ENCODE results near the gene PAXX. TPM values are rescaled to one million over a fixed set of nuclear protein-coding genes. Genes with fewer than 3 reads are reported as not detected.

Gene PAXX
- total RNA-seq, 1 donor from 2014 or later = 19.8 TPM

DNA sequence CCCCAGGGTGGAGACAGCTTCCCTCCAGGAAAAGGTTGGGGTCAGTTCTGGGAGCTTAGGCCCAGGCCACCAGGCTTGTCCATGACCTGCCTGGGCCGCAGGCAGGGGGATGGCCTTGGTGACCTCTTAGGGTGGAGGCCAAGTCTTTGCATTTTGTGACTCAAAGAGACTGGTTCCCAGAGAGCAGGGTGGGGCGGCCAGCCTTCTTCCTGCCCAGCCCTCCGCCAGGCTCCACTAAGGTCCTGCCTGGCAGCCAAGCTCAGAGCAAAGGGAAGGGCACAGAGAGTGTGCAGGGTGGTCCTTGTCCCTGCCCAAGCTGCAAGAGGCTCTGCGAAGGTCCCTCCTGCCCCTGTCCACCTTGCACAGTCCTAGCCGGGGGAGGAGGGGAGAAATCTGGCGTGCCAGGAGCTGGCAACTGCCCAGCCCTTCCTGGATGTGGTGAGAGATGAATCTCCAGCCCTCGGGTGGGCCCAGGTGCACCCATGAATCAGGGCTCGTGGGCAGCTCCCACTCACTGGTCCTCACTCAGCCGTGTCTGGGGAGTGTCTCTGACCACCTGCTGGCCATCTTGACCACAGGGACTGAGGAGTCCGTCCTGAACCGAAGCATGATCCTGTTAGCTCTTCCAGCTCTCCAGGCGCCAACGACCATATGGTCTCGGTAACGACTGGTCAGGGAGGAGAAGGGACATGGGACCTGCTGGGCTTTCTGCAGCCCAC lies 17.2 kb upstream of the PAXX start:
- intact Hi-C loops (cut with micrococcal nuclease) = no loop called here
- peak overlapping the region; percentile 91 for H3K27ac ChIP-seq (replicated peaks)
- TF ChIP-seq, protein P1, sequence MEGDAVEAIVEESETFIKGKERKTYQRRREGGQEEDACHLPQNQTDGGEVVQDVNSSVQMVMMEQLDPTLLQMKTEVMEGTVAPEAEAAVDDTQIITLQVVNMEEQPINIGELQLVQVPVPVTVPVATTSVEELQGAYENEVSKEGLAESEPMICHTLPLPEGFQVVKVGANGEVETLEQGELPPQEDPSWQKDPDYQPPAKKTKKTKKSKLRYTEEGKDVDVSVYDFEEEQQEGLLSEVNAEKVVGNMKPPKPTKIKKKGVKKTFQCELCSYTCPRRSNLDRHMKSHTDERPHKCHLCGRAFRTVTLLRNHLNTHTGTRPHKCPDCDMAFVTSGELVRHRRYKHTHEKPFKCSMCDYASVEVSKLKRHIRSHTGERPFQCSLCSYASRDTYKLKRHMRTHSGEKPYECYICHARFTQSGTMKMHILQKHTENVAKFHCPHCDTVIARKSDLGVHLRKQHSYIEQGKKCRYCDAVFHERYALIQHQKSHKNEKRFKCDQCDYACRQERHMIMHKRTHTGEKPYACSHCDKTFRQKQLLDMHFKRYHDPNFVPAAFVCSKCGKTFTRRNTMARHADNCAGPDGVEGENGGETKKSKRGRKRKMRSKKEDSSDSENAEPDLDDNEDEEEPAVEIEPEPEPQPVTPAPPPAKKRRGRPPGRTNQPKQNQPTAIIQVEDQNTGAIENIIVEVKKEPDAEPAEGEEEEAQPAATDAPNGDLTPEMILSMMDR (IDR thresholded peaks at IDR 0.05; ENCODE audit: borderline replicate concordance) = no peak
- no peaks in the 10 kb centered on the region for H3K27me3 ChIP-seq (ENCODE audit: low read depth)
- peak; percentile 53 for DNase-seq
- H3K36me3 ChIP-seq = peaks cover 5% of the 10 kb centered on the region
- peak overlapping the region; percentile 44 for H3K4me3 ChIP-seq
- peaks cover 79% of the 10 kb centered on the region for H3K4me1 ChIP-seq
- no peaks in the 10 kb centered on the region for H3K9me3 ChIP-seq (replicated peaks)

DNA sequence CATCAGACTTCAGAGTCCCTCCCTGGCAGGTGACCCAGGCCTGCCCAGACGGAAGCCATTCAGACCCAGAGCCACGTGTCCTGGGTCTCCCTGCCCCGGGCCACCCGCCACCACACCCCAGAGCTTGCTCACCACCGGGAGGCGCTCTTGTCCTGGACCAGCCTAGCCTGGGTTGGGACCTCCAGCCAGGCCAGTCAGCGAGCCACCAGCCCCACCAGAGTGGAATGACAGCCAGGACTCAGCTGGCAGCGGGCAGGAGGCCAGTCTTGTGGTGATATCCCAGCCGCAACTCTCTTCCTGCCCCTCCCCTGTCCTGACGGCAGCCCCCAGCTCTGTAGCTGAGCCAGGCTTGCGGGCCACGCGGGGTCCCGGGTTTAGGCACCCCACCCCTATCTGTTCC lies 16.6 kb upstream of the PAXX start:
- peak; percentile 73 for DNase-seq

DNA sequence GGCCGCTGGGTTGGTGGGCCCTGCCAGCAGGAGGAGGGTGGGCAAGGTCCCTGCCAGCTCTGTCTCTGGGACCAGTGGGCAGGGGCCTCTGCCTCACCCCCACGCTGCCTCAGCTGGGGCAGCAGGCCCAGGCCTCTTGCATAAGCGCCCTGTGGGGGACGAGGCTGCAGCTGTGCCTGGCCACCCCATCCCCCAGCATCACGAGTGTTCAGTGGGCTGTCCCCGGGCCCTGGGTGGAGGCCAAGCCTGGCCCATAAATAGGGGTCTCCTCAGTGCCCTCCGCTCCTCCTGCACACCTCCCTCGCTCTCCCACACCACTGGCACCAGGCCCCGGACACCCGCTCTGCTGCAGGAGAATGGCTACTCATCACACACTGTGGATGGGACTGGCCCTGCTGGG lies 15.0 kb upstream of the PAXX start, which contains the start of gene PTGDS:
Gene PTGDS, plus strand, starts transcription at position 282 of the 400 bp plus-strand sequence. Its CDS starts 75 bp downstream, at position 357.
- peak within 1 kb of the TSS; percentile 91 for H3K27ac ChIP-seq (replicated peaks)
- no peaks in the 10 kb centered on the region for H3K27me3 ChIP-seq (ENCODE audit: low read depth)
- H3K4me1 ChIP-seq = peaks cover 92% of the 10 kb centered on the region
- intact Hi-C loops (cut with micrococcal nuclease) = no loop called here
- H3K36me3 ChIP-seq = peaks cover 5% of the 10 kb centered on the region
- peak; percentile 89 for DNase-seq
- H3K9me3 ChIP-seq (replicated peaks) = no peaks in the 10 kb centered on the region
- H3K4me3 ChIP-seq = peak within 1 kb of the TSS; percentile 77
- TF ChIP-seq, protein P1 (IDR thresholded peaks at IDR 0.05; ENCODE audit: borderline replicate concordance) = no peak

More for the DNA sequence above, 16.6 kb upstream of the PAXX start:
- Histone ChIP-seq H3K27me3 (ENCODE audit: low read depth) (no peaks in the 10 kb centered on the region), H3K4me3 (peak overlapping the region; percentile 44), H3K4me1 (peaks cover 80% of the 10 kb centered on the region), H3K27ac (replicated peaks) (peak overlapping the region; percentile 91), H3K36me3 (peaks cover 5% of the 10 kb centered on the region), H3K9me3 (replicated peaks) (no peaks in the 10 kb centered on the region)
- TF ChIP-seq, protein P1 (IDR thresholded peaks at IDR 0.05; ENCODE audit: borderline replicate concordance) = peak; percentile 56
- intact Hi-C loops (cut with micrococcal nuclease) = no loop called here

DNA sequence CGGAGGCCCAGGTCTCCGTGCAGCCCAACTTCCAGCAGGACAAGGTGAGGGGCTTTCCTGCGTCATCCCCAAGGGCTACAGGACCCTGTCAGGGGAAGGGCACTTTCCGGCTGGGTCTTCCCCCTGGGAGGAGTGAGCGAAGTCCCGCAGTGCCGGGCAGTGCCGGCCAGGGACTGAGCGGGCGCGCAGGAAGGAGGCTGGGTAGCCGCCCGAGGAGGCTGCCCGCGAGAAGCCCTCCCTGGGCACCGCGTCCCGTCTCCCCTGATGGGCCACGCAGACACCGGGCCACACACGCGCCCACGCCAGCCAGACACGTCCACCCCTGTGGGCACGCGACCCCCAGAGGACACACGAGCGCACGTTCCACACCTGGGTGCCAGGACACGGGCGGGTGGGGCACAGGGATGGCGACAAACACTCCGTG lies 14.6 kb upstream of the PAXX start:
- Histone ChIP-seq H3K4me3 (peak overlapping the region; percentile 77), H3K9me3 (replicated peaks) (no peaks in the 10 kb centered on the region), H3K27me3 (ENCODE audit: low read depth) (no peaks in the 10 kb centered on the region), H3K27ac (replicated peaks) (peak overlapping the region; percentile 91), H3K4me1 (peaks cover 94% of the 10 kb centered on the region), H3K36me3 (peaks cover 5% of the 10 kb centered on the region)
- TF ChIP-seq, protein P1 (IDR thresholded peaks at IDR 0.05; ENCODE audit: borderline replicate concordance) = no peak
- intact Hi-C loops (cut with micrococcal nuclease) = no loop called here
- DNase-seq = no peak

DNA sequence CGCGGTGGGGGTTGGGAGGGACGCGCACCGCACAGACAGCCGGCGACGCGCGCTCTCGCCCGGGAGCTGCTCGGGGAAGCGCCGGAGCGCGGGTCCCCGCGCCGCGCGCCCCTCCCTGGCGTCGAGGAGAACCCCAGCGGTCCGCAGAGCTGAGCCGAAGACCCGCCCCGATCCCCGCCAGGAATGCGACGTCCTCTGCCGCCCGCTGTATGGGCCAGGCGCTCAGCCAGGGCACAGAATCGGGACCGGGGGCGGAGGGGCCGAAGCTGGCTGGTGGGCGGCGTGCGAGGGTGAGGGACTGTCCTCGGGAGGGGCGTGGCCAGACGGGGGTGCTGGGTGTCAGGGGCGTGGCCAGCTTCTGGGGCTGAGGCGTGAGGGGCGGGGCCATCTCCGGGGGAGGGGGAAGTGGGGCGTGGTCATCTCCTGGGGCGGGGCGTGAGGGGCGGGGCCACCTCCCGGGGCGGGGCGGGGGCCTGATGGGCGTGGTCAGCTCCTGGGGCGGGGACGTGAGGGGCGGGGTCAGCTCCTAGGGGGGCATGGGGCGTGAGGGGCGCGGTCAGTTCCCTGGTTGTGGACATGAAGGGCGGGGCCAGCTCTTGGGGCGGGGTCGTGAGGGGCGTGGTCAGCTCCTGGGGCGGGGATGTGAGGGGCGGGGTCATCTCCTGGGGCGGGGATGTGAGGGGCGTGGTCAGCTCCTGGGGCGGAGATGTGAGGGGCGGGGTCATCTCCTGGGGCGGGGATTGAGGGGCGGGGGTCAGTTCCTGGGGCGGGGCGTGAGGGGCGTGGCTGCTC lies 14.0 kb upstream of the PAXX start:
- Histone ChIP-seq H3K27ac (replicated peaks) (peak overlapping the region; percentile 91), H3K4me3 (peak overlapping the region; percentile 77), H3K36me3 (peaks cover 5% of the 10 kb centered on the region), H3K4me1 (peaks cover 94% of the 10 kb centered on the region), H3K27me3 (ENCODE audit: low read depth) (no peaks in the 10 kb centered on the region), H3K9me3 (replicated peaks) (no peaks in the 10 kb centered on the region)
- intact Hi-C loops (cut with micrococcal nuclease) = no loop called here
- peak; percentile 89 for DNase-seq
- TF ChIP-seq, protein P1 (IDR thresholded peaks at IDR 0.05; ENCODE audit: borderline replicate concordance) = no peak

Measured in left ventricle myocardium inferior (tissue), 1 donor.